CD4-positive, alpha-beta T cell treated with Interleukin-6 for 4 hours (primary cell): Measurements from ENCODE around the gene SPECC1L.
"Not testable (repeated sequence)": the region's sequence is repeated elsewhere in the genome, so short reads cannot be mapped to it uniquely, and the experiment has no call there.

Experiments
- DNase-seq: peaks from one replicate; pipeline ENCODE4 v3.0.0-alpha.2; 2020; ENCODE audit warnings: mixed read lengths

Gene SPECC1L

GRCh38 chr22:24285245-24285644, 14.6 kb downstream of the SPECC1L start:
- DNase-seq = no peak

DNA sequence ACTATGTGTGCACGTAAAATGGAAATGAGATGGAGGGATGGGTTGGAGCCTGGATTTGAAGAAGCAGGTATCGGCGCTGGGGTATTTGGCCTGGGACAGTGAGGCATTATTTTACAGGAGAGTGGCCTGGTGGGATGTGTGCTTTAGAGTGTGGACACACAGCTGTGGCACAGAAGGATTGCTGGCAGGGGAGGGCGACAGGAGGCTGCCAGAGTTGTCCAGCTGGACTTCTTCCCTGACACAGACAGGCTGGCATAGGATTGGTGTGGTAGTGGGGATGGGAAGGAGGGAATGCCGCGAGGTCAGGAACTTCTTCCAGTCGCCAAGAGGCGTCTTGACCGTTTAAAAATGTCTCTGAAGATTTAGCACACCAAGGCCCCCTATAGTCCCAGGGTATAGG, 16.6 kb downstream of the SPECC1L start:
- not testable (repeated sequence) for DNase-seq

DNA sequence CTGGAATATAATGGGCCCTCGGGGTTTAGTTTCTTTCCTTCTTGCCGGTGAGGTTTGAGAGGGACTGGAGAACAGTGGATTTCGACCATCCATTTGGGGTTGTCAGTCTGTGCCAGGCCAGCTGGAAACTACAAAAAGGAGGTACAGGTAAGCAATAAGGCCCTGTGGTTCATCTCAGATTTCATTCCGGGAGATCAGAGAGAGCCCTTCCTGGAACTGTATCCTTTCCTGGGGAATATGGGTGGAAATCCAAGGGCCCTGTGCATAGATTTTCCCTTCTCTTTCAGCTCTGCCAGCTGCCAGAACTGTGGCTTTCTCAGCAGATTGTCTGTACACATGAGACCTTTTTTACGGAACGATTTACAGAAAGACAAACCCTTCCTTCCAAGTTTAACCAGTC, 17.2 kb downstream of the SPECC1L start:
- DNase-seq = not testable (repeated sequence)

DNA sequence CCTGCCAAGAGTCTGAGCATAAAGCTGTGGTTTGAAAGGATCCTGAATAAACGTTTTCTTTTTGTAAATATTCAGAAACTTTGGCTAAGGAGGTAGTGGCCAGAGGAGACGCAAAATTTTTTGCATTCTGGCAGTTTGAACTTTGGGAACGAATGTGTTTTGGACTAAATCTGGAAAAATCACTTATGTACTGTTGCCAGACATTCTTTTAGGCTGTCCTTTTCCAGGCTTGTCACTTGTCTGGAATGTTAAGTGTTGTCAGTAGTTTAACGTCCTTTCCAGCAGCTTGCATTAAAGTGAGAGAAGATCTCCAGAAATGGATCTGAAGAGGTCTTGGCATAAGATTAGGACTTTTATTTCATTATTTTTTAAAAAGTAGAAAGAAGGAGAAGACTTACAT, 18.5 kb downstream of the SPECC1L start:
- DNase-seq = no peak

DNA sequence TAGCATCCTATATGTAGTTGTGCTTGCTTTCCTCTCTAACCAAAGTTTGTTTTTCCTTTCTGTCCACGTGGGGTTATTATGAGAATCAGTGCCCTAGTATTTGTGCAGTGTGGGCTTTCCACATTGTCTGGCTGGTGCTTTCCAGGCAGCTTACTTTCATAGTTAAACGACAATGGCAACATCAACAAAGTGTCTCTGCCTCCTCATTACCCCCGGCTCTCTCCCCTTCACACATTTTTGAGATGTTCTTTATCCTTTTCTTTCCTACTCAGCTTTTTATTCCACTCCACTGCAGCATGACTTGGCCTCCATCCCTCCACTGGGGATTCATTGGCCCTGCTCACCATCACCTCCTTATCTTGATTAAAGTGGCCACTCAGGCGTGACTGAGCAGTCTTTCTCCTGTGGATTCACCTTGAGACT, 19.1 kb downstream of the SPECC1L start:
- DNase-seq = no peak

GRCh38 chr22:24290459-24290858, 19.8 kb downstream of the SPECC1L start:
- DNase-seq = no peak

- no peak for DNase-seq
These were observed 21.0 kb downstream of the SPECC1L start for GRCh38 chr22:24291515-24292201.

- DNase-seq = not testable (repeated sequence)
These were observed 21.7 kb downstream of the SPECC1L start for GRCh38 chr22:24292202-24292830.

GRCh38 chr22:24294913-24295312, 24.3 kb downstream of the SPECC1L start:
- not testable (repeated sequence) for DNase-seq

- not testable (repeated sequence) for DNase-seq
These were observed 28.0 kb downstream of the SPECC1L start for GRCh38 chr22:24298497-24299155.

GRCh38 chr22:24300522-24300921, 29.9 kb downstream of the SPECC1L start:
- DNase-seq = not testable (repeated sequence)

- no peak for DNase-seq
These were observed 32.0 kb downstream of the SPECC1L start for GRCh38 chr22:24302591-24302990.

- no peak for DNase-seq
These were observed 32.4 kb downstream of the SPECC1L start for GRCh38 chr22:24303007-24303406.

- no peak for DNase-seq
These were observed 33.5 kb downstream of the SPECC1L start for GRCh38 chr22:24304062-24304675.

DNA sequence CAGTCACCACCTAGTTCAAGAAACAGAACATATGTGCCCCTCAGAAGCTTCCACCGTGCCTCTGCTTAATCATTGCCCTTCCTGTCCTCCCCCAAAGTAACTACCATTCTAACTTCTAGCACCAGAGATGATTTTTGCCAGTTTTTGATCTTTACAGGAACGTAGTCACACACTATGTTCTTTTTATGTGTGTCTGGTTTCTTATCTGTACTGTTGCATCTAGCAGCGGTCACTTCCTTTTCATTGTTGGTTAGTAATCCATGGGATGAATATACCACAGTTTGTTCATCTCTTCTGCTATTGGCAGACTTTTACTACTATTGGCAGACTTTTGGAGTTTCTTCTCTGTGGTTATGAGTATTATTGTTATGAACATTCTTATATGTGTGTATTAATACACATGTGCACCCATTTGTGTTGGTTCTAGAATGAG, 34.6 kb downstream of the SPECC1L start:
- DNase-seq = peak; percentile 33

GRCh38 chr22:24310969-24311368, 40.3 kb downstream of the SPECC1L start:
- DNase-seq = no peak

- no peak for DNase-seq
These were observed 44.8 kb downstream of the SPECC1L start for GRCh38 chr22:24315367-24315966.

- not testable (repeated sequence) for DNase-seq
These were observed 45.6 kb downstream of the SPECC1L start for GRCh38 chr22:24316264-24316663.

DNA sequence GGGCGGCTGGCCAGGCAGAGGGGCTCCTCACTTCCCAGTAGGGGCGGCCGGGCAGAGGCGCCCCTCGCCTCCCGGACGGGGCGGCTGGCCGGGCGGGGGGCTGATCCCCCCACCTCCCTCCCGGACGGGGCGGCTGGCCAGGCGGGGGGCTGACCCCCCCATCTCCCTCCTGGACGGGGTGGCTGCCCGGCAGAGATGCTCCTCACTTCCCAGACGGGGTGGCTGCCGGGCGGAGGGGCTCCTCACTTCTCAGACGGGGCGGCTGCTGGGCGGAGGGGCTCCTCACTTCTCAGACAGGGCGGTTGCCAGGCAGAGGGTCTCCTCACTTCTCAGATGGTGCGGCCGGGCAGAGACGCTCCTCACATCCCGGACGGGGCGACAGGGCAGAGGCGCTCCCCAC, 46.9 kb downstream of the SPECC1L start:
- not testable (repeated sequence) for DNase-seq

DNA sequence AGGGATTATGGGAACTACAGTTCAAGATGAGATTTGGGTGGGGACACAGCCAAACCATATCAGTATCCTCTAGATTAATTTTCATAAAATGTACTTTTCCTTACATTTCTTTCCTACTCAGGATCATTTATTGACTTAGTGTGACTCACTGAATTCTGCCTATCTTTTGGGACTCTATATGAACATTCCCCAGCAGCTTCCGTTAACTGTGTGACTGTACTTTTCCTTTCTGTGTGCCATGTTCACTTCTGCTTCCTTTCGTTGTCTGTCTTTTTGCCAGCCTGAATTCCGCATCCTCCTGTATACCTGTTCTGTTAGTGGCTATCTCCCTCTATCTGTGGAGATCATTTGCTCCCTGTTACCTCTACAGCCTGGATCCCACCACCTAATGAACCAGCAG, 48.8 kb downstream of the SPECC1L start:
- no peak for DNase-seq

DNA sequence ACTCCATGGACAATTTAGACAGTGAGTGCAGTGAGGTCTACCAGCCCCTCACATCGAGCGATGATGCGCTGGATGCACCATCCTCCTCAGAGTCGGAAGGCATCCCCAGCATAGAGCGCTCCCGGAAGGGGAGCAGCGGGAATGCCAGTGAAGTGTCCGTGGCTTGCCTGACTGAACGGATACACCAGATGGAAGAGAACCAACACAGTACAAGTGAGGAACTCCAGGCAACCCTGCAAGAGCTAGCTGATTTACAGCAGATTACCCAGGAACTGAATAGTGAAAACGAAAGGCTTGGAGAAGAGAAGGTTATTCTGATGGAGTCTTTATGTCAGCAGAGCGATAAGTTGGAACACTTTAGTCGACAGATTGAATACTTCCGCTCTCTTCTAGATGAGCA, 51.4 kb downstream of the SPECC1L start:
- DNase-seq = no peak

DNA sequence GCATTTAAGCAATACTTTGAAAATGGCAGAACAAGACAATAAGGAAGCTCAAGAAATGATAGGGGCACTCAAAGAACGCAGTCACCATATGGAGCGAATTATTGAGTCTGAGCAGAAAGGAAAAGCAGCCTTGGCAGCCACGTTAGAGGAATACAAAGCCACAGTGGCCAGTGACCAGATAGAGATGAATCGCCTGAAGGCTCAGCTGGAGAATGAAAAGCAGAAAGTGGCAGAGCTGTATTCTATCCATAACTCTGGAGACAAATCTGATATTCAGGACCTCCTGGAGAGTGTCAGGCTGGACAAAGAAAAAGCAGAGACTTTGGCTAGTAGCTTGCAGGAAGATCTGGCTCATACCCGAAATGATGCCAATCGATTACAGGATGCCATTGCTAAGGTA, 51.9 kb downstream of the SPECC1L start:
- no peak for DNase-seq

DNA sequence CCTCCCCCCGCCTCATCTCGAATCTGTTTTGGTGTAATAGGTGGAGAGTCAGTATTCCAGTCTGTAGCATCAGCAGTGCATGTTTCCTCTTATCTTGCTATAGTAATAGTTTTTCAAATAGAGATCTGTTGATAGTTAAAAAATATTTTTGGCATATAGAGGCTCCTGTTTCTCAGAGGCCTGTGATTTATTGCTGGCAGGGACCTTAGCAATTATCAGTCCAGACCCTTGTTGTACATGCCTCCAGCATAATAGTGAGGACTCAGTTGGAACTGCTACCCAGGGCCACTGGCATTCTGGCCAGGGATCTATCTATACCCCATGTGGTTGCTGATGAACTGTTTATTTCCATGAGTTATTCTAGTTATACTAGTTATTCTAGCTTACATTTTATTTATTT, 52.6 kb downstream of the SPECC1L start:
- DNase-seq = no peak
